HUES6 (cell line): ENCODE results near the gene KIF19.

ENCODE experiments used
- H3K27ac ChIP-seq: 2 replicates; pipeline ENCODE4 v1.7.0; 2013; ENCODE audit warnings: low read depth, mild to moderate bottlenecking, low read length, inconsistent platforms
- H3K27me3 ChIP-seq: 2 replicates; pipeline ENCODE4 v1.6.1; 2013; ENCODE audit warnings: low read length; ENCODE audit not compliant: control insufficient read depth, insufficient read depth
- H3K36me3 ChIP-seq: 2 replicates; pipeline ENCODE4 v1.6.1; 2013; ENCODE audit warnings: low read length; ENCODE audit not compliant: control insufficient read depth, insufficient read depth
- H3K4me1 ChIP-seq: 2 replicates; pipeline ENCODE4 v1.6.1; 2013; ENCODE audit warnings: low read length; ENCODE audit not compliant: control insufficient read depth, insufficient read depth
- H3K4me3 ChIP-seq: 2 replicates; pipeline ENCODE4 v1.5.1; 2013; ENCODE audit warnings: low read depth, low read length
- H3K9ac ChIP-seq: one replicate; pipeline ENCODE4 v1.6.1; 2013; ENCODE audit warnings: mild to moderate bottlenecking, low read length
- H3K9me3 ChIP-seq: 2 replicates; pipeline ENCODE4 v1.6.1; 2013; ENCODE audit warnings: low read depth, low read length; ENCODE audit not compliant: control insufficient read depth, insufficient read depth

Gene KIF19

DNA sequence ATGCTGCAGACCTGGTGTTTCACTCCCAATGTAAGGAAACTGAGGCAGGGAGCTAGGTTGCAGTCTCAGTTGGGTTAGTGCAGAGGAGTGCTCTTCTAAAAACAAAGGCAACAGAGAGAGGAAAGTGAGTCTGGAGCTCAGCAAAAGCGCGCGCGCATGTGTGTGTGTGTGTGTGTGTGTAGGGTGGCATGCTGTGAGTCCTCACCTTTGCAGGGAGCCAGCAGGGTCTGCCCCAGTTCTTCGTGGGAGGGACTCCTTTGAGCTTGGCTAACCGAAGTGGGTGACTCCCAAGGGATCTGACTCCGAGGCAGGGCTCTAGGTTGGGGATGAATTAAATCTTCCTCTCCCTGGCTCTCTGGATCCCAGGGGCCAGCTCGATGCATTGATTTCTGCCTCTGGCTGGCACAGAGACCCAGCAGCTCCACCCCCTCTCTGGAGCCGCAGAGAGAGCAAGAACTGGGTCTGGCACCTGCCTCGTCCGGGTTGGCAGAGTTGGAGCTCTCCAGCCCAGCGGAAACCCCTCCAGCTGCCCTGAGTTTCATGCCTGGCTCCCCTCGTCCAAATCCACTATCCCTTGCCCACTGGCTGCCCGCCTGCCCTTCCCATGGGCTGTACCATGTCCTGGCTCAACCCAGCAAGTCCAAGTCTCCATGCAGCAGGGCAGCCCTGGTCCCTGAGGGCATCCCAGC, 36.9 kb downstream of the KIF19 start:
- no peak overlapping the region for H3K9ac ChIP-seq
- H3K27me3 ChIP-seq = peaks cover 40% of the 10 kb centered on the region
- H3K9me3 ChIP-seq = no peaks in the 10 kb centered on the region
- no peak overlapping the region for H3K4me3 ChIP-seq
- no peak overlapping the region for H3K27ac ChIP-seq
- H3K4me1 ChIP-seq = peaks cover 14% of the 10 kb centered on the region
- no peaks in the 10 kb centered on the region for H3K36me3 ChIP-seq

DNA sequence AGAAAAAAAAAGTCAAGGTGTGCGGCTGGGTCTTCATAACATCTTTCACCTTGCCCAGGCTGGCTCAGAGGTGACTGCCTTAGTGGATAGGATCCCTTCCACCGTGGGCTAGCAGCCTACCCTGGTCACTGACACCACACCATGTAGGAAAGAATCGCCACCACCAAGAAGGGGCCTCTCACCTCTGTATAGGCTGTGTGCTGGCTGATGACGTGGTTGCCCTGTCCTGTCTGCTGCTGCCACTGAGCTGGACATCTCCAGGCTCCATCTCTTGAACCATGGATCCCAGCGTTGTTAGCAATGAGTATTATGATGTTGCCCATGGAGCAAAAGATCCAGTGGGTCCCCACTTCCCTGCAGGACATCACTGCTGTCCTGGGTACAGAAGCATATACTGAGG, 41.2 kb downstream of the KIF19 start, which contains the start of gene GPR142:
GPR142 (plus strand) TSS at position 301 of the 400 bp plus-strand sequence. CDS start 2,035 bp downstream, outside the sequence.
- Histone ChIP-seq H3K27ac (no peak within 1 kb of the TSS), H3K36me3 (no peaks in the 10 kb centered on the region), H3K27me3 (peaks cover 25% of the 10 kb centered on the region), H3K4me1 (peaks cover 13% of the 10 kb centered on the region), H3K4me3 (no peak within 1 kb of the TSS), H3K9ac (no peak within 1 kb of the TSS), H3K9me3 (peaks cover 3% of the 10 kb centered on the region; the same call in 1 of the 2 replicates)

DNA sequence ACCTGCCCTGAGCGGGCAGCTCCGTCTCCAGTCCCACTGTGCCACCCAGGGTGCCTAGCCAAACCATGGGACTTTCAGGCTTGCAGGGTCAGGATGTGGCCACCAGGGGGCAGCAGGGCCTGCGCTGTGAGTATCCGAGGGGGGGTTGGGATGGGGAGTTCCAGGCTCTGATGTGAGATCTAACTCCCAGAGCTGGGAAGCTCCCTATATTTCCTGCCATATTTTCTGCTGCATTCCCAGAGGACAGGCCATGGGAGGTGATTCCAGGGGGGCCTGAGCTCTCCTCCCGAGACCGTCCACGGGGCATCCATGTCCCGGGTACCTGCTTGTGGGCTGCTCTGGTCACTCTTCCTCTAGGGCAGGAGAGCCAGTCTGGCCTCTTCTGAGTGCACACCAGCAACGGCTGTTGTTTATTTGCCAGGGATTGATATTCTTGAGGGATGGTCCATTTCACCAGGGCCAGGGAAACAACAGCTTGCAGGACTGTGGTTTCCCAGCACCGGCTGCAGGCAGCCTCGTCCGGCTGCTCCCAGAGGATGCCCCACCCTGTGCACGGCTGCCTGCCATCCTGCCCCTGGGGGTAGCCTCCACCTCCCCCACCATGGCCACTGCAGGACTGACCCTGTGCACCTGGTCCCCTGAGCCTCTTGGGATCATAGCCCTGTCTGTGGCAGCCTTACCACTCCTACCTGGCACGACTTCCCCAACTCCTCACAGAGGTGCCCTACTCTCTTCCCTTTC, 42.5 kb downstream of the KIF19 start:
- peaks cover 18% of the 10 kb centered on the region for H3K27me3 ChIP-seq
- no peaks in the 10 kb centered on the region for H3K36me3 ChIP-seq
- no peak overlapping the region for H3K9ac ChIP-seq
- no peak overlapping the region for H3K4me3 ChIP-seq
- H3K27ac ChIP-seq = no peak overlapping the region
- peaks cover 5% of the 10 kb centered on the region; the same call in 1 of the 2 replicates for H3K9me3 ChIP-seq
- H3K4me1 ChIP-seq = peaks cover 8% of the 10 kb centered on the region

DNA sequence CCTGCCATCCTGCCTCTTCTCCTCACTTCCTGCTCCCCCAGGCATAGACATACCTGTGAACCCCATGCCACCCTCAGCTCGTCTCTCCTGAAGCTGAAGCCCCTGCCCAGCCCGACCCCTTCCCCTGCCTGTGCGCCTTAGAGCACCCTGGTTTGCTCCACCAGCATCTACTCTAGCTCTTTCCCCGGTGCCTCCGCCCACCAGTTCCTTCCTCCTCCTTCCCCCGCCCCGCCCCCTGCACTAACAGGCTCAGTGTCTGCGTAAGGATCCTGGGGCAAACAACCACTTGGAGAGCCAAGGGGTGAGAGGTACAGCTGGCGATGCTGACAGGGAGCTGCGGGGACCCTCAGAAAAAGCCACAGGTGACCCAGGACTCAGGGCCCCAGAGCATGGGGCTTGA, 43.2 kb downstream of the KIF19 start:
- Histone ChIP-seq H3K9ac (no peak overlapping the region), H3K4me3 (no peak overlapping the region), H3K27me3 (peaks cover 25% of the 10 kb centered on the region), H3K36me3 (no peaks in the 10 kb centered on the region), H3K4me1 (peaks cover 8% of the 10 kb centered on the region), H3K9me3 (peaks cover 5% of the 10 kb centered on the region; the same call in 1 of the 2 replicates), H3K27ac (no peak overlapping the region)

DNA sequence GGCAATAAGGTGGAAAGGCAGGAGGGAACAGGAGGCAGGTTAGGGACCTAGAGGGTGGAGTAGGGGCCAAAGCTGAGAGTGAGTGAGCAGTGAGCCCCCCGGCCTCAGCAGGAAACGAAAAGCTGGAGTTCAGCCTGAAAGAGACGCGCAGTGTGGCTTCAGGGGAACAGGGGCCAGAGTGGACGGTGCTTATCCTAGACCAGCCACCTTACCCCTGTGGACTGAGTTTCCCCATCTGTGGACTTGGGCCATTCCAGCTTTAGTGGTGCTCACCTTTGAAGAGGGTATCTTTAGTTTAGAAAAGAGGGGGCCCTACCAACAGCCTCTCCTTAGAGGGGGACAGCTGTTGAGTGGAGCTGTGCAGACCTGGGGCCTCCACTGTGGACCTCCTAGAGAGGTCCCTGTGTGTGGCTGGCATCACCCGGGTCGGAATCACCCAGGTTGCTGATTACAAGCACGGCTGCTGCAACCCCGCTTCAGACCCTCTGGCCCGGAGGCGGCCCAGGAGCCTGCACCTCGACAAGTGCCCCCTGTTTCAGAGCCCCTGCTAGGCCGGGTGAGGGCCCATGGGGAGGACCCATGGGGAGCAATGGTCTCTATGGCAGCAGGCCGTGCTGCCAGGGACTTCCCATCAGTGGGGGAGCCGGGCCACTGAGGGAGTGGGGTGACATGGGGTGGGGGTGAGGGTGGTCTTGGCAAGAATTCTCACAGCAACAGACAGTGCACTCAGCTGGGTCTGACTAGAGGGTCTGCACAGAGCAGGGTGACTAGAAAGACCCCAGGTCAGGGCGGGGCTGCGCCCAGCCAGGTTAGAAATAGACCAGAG, 43.9 kb downstream of the KIF19 start:
- Histone ChIP-seq H3K9ac (no peak overlapping the region), H3K27me3 (peaks cover 30% of the 10 kb centered on the region), H3K27ac (no peak overlapping the region), H3K4me3 (no peak overlapping the region), H3K4me1 (peaks cover 8% of the 10 kb centered on the region), H3K36me3 (no peaks in the 10 kb centered on the region), H3K9me3 (peaks cover 5% of the 10 kb centered on the region; the same call in 1 of the 2 replicates)

DNA sequence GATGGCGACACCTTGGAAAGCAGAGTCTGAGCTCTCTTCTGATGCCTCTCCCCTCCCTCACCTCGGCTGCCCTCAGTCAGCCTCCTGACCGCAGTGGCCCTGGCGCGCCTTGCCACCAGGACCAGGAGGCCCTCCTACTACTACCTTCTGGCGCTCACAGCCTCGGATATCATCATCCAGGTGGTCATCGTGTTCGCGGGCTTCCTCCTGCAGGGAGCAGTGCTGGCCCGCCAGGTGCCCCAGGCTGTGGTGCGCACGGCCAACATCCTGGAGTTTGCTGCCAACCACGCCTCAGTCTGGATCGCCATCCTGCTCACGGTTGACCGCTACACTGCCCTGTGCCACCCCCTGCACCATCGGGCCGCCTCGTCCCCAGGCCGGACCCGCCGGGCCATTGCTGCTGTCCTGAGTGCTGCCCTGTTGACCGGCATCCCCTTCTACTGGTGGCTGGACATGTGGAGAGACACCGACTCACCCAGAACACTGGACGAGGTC, 45.7 kb downstream of the KIF19 start:
- peaks cover 8% of the 10 kb centered on the region for H3K4me1 ChIP-seq
- H3K27me3 ChIP-seq = peaks cover 34% of the 10 kb centered on the region
- H3K9ac ChIP-seq = no peak overlapping the region

DNA sequence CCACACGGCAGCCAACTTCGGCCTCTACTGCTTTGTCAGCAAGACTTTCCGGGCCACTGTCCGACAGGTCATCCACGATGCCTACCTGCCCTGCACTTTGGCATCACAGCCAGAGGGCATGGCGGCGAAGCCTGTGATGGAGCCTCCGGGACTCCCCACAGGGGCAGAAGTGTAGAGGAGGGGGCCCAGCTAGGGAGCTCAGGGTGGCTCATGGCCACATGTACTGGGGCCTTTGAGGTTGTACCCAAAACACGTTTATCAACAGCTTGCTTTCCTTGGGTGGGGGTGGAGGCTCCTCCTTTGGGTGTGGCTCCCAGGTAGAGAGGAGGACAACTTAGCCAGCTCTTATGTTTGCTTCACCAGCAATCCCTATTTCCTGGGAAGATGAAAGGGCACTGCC, 46.4 kb downstream of the KIF19 start:
- peaks cover 37% of the 10 kb centered on the region for H3K27me3 ChIP-seq
- H3K9ac ChIP-seq = no peak overlapping the region
- H3K36me3 ChIP-seq = no peaks in the 10 kb centered on the region
- peaks cover 5% of the 10 kb centered on the region; the same call in 1 of the 2 replicates for H3K9me3 ChIP-seq
- no peak overlapping the region for H3K27ac ChIP-seq
- H3K4me3 ChIP-seq = no peak overlapping the region
- peaks cover 8% of the 10 kb centered on the region for H3K4me1 ChIP-seq

More for the DNA sequence above, 45.7 kb downstream of the KIF19 start:
- Histone ChIP-seq H3K27ac (no peak overlapping the region), H3K36me3 (no peaks in the 10 kb centered on the region), H3K4me3 (no peak overlapping the region), H3K9me3 (peaks cover 5% of the 10 kb centered on the region; the same call in 1 of the 2 replicates)

DNA sequence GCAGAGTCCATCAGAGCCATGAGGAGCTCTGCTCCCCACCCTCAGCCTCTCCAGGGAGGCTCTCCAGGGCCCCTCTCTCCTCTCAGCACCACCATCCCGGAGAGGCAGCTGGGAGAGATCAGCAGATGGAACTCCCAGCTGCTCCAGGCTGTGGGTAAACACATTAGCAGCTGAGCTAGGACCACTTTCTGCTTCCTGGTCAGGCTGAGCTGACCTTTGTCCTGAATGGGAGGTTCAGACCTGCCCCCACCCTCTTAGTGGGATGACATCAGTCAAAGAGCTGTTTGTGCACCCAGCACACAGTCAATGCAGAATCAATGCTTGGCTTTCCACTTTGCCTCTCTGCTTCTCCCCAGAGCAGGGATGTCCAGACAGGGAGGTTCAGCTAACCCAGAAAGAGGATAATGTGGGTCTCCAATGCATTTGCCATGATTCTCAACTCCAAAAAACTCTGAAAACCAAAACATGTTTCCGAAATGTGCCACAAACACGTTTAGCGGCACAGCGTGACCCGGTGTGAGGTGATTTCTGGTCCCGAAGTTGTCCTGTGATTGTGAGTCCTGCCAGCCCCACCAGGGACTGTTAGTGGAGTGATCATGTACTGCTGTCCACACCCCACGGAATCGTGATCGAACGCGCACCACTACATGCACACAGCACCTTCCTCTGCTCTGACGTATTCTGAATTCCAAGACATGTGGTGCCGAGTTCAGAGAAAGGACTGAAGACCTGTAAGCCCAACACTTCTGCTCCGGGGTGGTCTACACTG, 48.0 kb downstream of the KIF19 start:
- H3K36me3 ChIP-seq = no peaks in the 10 kb centered on the region

DNA sequence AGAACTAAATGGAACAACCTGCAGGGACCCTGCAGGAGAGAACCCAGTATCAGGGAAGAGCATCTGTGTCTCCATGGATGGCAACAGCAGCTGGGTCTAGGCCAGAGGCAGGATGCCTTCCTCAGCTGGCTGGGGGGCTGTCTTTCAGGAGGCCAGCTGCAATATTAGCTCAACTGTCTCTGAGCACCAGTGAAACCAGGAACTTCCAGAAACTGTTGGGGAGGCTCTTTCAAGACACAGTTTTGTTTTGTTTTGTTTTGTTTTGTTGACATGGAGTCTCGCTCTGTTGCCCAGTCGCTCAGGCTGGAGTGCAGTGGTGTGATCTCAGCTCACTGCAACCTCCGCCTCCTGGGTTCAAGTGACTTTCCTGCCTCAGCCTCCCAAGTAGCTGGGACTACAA, 48.8 kb downstream of the KIF19 start:
- Histone ChIP-seq H3K9me3 (peaks cover 5% of the 10 kb centered on the region; the same call in 1 of the 2 replicates), H3K4me3 (no peak overlapping the region), H3K27me3 (peaks cover 29% of the 10 kb centered on the region), H3K4me1 (peaks cover 4% of the 10 kb centered on the region), H3K36me3 (no peaks in the 10 kb centered on the region), H3K27ac (no peak overlapping the region), H3K9ac (no peak overlapping the region)

More for the DNA sequence above, 48.0 kb downstream of the KIF19 start:
- H3K9ac ChIP-seq = no peak overlapping the region
- H3K27me3 ChIP-seq = peaks cover 30% of the 10 kb centered on the region
- H3K4me1 ChIP-seq = peaks cover 2% of the 10 kb centered on the region
- H3K27ac ChIP-seq = no peak overlapping the region
- no peak overlapping the region for H3K4me3 ChIP-seq
- H3K9me3 ChIP-seq = peaks cover 5% of the 10 kb centered on the region; the same call in 1 of the 2 replicates

DNA sequence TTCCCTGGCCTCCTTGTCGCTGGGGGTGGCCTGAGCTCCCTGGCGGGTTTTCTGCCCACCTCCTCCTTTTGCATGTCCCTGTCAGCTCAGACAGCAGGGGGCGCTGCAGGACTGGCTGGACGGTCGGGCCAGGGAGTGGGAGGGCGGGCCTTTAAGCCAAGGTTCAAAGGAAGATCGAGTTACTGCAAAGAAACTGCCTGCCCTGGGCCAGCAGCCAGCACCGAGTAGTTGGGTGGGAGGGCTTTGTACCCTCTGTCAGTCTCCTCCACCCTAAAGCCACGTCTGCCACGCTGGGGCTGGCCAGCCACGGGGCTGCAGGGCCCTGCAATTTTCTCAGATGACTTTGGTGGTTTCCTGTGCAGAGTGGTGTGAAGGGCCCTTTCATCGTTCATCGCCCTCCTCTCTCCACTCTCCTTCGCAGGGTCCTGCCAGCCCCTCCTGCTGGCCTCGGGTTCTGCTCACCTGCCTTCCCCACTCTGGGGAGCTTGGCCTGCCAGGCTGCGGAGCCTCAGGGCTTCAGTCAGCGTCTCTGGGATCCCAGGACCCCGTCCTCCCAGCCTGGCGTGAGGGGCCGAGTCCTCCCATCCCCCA, 53.6 kb downstream of the KIF19 start:
- H3K4me3 ChIP-seq = no peak overlapping the region
- no peak overlapping the region for H3K27ac ChIP-seq
- no peak overlapping the region for H3K9ac ChIP-seq
- no peaks in the 10 kb centered on the region for H3K36me3 ChIP-seq
- H3K9me3 ChIP-seq = no peaks in the 10 kb centered on the region
- H3K27me3 ChIP-seq = peaks cover 13% of the 10 kb centered on the region; the same call in 1 of the 2 replicates
- H3K4me1 ChIP-seq = peaks cover 11% of the 10 kb centered on the region
